Activated CD8-positive, alpha-beta memory T cell treated with anti-CD3 and anti-CD28 coated beads for 1 hour (primary cell): ENCODE results near the gene MYO3B.
"Not testable (repeated sequence)": the region's sequence is repeated elsewhere in the genome, so short reads cannot be mapped to it uniquely, and the experiment has no call there.

Source experiments
- DNase-seq, 2 donors: peaks; one replicate each; pipeline ENCODE4 v3.0.0-alpha.2; 2020; ENCODE audit warnings: low read depth in 1 of 2; ENCODE audit errors: extremely low read depth in 1 of 2

MYO3B gene

GRCh38 chr2:170401187-170401586, 223.2 kb downstream of the MYO3B start:
- DNase-seq: no peak

DNA sequence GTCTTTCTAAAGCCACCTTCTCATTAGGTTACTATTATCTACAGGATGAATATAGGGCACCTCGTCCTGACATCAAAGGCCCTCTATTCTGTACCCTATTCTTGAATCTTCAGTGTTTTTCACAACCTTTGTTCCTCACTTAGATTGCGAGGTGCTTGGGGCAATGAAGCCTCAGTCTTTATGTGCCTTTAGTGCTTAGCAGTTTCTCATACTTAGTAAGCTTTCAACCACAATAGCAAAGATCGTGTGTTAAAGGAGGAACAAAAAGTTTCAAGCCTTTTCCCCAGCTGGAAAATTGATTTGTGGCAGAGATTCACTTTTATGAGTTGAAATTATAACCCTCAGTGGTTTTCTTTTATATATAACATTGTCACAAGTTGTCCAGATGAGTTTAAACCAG, 226.9 kb downstream of the MYO3B start:
- no peak for DNase-seq

DNA sequence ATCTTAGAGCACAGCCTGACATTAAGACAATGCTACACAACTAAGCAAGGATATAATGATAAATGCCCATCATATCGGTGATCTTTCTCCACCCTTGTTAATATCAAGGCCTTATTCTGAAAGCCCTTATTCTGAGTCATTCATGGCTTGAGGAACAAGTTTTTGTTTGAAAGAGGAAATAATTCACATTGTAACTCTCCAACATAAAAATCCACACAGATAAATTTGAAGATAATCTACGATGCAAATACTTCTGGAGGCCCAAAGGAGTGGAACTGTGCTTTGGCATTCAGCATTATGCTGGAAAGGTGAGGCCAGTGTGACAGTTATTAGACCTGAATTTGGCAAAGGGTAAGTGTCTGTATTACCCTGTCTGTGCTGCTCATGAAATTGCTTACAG, 227.4 kb downstream of the MYO3B start:
- no peak for DNase-seq

- no peak for DNase-seq
Measured at GRCh38 chr2:170408461-170409163, 230.7 kb downstream of the MYO3B start.

GRCh38 chr2:170409164-170409535, 231.2 kb downstream of the MYO3B start:
- peak; percentile 42 to 64 for DNase-seq

DNA sequence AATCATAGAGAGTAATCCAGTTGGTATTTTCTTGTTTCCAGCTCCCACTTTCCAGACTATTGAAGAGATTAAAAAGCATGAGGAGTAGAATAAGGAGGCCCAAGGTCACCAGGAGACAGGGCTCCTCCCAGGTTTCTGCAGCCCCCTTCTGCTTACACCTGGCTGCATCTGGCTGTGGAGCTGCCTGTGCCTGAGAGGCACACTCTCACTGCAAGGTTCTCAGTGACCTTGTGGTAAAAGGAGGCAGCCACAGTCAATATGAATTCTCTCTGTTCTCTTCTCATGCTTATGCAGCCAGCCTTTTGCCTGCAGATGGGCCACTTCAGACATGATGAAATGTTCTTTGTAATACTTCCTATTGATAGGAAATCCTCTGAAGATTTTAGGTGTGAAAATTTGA, 233.7 kb downstream of the MYO3B start:
- no peak for DNase-seq

DNA sequence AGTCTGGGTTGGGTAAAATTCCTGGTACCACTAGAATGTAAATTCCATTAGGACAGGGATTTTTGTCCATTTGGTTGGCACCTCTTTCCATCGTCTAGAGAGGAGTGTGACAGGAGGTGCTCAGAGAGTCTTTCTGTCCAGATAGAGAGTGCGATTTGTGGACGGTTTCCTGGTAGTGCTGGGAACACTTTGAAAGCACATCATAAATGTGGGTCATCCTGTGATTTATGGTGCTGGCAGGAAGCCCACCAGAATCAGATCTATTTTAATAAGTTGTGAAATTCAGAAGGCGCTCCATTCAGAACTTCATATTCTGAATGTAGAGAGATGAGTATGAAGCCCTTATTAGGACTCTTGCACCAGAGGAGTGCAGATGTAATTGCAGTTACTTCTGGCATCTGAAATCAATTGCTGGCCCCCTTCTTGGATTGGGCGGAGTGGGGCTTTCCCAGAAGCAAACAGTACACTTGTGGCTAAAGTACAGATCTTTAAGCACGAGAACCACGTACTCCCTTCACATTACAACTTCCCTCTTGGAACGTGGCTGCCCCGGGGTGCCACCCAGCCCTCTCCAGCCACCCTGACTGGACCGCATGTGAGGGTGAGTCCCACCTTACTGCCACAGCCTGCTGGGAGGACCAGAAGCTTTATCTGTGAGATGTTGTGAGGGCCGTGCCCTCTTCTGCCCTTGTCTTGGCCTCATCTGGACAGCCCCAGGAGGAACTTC, 243.2 kb downstream of the MYO3B start:
- no peak for DNase-seq

GRCh38 chr2:170423919-170424318, 246.0 kb downstream of the MYO3B start:
- no peak for DNase-seq

- no peak for DNase-seq
Measured at GRCh38 chr2:170425281-170425751, 247.4 kb downstream of the MYO3B start.

DNA sequence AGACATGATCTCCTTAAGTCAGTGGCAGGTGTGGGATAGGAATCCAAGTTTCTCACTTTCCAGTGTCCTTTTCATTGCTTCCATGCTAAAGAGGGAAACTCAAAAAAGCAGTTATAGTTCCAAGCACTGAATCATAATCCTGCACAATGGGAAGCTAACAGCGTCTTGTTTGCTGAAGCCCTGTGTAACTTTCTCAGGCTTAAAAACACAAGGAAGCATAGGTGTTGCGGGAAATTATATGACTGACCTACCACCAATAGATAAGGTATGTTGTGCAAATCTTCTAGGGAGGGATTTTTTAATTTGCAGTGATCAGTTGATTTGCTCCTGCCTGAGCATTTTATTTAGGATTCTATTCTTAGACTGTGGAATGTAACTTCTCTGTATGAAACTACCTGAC, 250.9 kb downstream of the MYO3B start:
- no peak for DNase-seq

DNA sequence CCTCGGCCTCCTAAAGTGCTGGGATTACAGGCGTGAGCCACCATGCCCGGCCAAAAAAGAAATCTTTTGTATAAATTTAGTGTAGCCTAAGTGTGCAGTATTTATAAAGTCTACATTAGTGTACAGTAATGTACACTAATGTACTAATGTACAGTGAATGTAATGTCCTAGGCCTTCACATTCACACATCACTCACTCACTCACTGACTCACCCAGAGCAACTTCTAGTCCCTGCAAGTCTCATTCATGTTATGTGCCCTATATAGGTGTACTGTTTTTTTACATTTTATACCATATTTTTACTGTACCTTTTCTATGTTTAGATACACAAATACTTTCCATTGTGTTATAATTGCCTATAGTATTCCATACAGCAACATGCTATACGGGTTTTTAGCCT, 254.9 kb downstream of the MYO3B start:
- no peak for DNase-seq

DNA sequence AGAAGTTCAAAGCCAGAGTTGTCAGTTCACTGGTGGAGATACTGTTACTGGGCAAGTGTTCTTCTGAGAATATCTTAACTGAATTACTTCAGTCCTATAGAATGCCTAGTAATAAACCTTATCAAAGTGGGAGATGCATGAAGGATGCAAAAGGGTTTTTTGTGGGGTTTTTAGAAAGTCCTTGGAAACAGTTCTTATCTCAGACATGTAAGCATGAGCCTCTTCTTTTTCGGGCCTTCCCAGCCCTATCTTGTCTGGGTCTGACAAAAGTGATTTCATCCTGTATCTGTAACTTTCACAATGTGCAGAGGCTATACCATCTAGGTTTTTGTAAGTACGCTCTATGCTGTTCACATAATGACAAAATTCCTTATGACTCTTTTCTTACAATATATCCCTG, 255.5 kb downstream of the MYO3B start:
- DNase-seq: no peak

DNA sequence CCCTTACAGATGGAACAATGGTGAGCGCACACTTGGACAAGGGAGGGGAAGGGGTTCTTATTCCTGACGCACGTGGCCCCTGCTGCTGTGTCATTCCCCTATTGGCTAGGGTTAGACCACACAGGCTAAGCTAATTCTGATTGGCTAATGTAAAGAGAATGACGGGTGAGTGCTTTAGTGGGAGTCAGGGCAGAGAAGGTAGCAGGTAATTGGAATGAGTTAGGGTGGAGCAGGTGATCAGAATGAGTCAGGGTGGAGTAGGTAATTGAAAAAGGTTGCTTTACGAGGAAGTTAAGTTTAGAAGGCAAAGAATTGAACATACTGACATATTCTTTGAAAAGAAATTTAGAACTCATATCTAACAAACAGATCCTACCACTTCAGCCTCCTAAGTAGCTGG, 256.4 kb downstream of the MYO3B start:
- DNase-seq: not testable (repeated sequence)

- no peak for DNase-seq
Measured at GRCh38 chr2:170434900-170435621, 257.1 kb downstream of the MYO3B start.

GRCh38 chr2:170436077-170436943, 258.4 kb downstream of the MYO3B start:
- DNase-seq: no peak

DNA sequence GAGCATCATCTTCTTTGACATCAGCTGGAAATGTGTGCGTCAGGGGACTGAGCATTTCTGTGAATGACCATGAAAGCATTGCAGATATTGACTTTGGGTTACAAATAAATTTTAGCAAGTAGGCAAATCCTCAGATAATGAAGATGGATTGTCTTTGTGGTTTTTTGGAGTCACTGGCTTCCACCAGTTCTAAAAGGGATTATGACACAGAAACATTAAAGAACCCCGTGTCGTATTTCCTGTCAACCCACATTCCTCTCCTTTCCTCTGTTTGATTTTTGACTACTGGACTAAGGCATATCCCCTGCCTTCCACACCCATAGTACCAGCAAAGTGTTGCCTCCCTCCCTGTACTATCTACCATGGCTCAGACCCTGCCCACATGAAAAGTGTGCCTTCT, 268.1 kb downstream of the MYO3B start:
- DNase-seq: no peak

GRCh38 chr2:170449034-170449433, 271.1 kb downstream of the MYO3B start:
- DNase-seq: no peak

GRCh38 chr2:170454471-170455372, 276.8 kb downstream of the MYO3B start:
- no peak for DNase-seq

- no peak for DNase-seq
Measured at GRCh38 chr2:170455617-170456426, 277.9 kb downstream of the MYO3B start.
